Colon (tissue), 2 donors: ENCODE measurements around the gene WDR64.
A peak's percentile ranks its signal among the peaks of the same experiment; 100 is the strongest.
"Not testable (repeated sequence)": the region's sequence is repeated elsewhere in the genome, so short reads cannot be mapped to it uniquely, and the experiment has no call there.

Source experiments
- FAIRE-seq: peaks from 2 replicates; lab custom pipeline; 2012; peaks lifted over from hg19 to GRCh38; lab: Jason Lieb, UNC
- donor health status: control.
- donor health status: control.

Gene WDR64

GRCh38 chr1:241658081-241658793 lies 6.2 kb downstream of the WDR64 start:
- FAIRE-seq = no peak

- FAIRE-seq = not testable (repeated sequence)
These were observed 6.9 kb downstream of the WDR64 start for GRCh38 chr1:241659016-241659415.

GRCh38 chr1:241660424-241660972 lies 8.4 kb downstream of the WDR64 start:
- no peak for FAIRE-seq

- no peak for FAIRE-seq
These were observed 14.3 kb downstream of the WDR64 start for GRCh38 chr1:241666419-241666818.

- FAIRE-seq = no peak
These were observed 20.2 kb downstream of the WDR64 start for GRCh38 chr1:241672301-241672700.

- no peak for FAIRE-seq
These were observed 22.8 kb downstream of the WDR64 start for GRCh38 chr1:241674805-241675384.

- FAIRE-seq = no peak
These were observed 23.9 kb downstream of the WDR64 start for GRCh38 chr1:241675983-241676382.

GRCh38 chr1:241677201-241677600 lies 25.1 kb downstream of the WDR64 start:
- FAIRE-seq = no peak

- no peak for FAIRE-seq
These were observed 26.5 kb downstream of the WDR64 start for GRCh38 chr1:241678536-241678935.

- FAIRE-seq = no peak
These were observed 27.3 kb downstream of the WDR64 start for GRCh38 chr1:241679404-241679803.

- no peak for FAIRE-seq
These were observed 27.9 kb downstream of the WDR64 start for GRCh38 chr1:241679961-241680360.

GRCh38 chr1:241681861-241682448 lies 29.9 kb downstream of the WDR64 start:
- not testable (repeated sequence) for FAIRE-seq

GRCh38 chr1:241682921-241683320 lies 30.8 kb downstream of the WDR64 start:
- no peak for FAIRE-seq

GRCh38 chr1:241684108-241684507 lies 32.0 kb downstream of the WDR64 start:
- FAIRE-seq = peak; percentile 55

- FAIRE-seq = no peak
These were observed 36.9 kb downstream of the WDR64 start for GRCh38 chr1:241688940-241689368.

- no peak for FAIRE-seq
These were observed 43.4 kb downstream of the WDR64 start for GRCh38 chr1:241695246-241696171.

- no peak for FAIRE-seq
These were observed 44.2 kb downstream of the WDR64 start for GRCh38 chr1:241696172-241696814.

GRCh38 chr1:241696815-241697639 lies 44.9 kb downstream of the WDR64 start:
- no peak for FAIRE-seq

GRCh38 chr1:241697640-241698018 lies 45.5 kb downstream of the WDR64 start:
- FAIRE-seq = no peak

GRCh38 chr1:241698177-241698576 lies 46.1 kb downstream of the WDR64 start:
- FAIRE-seq = no peak
